ENCODE data around the gene FAH.

Gene FAH

GRCh38 chr15:80199869-80200268, 47.1 kb downstream of the FAH start:
- no peak for DNase-seq (ENCODE audit: low read depth)

GRCh38 chr15:80201256-80202015, 48.6 kb downstream of the FAH start:
- no peak for DNase-seq (ENCODE audit: low read depth)

GRCh38 chr15:80202016-80202315, 49.2 kb downstream of the FAH start:
- no peak for DNase-seq (ENCODE audit: low read depth)

- DNase-seq (ENCODE audit: low read depth) = no peak
Observed at GRCh38 chr15:80202641-80203360, 50.0 kb downstream of the FAH start.

GRCh38 chr15:80203361-80203885, 50.6 kb downstream of the FAH start:
- no peak for DNase-seq (ENCODE audit: low read depth)

- no peak for DNase-seq (ENCODE audit: low read depth)
Observed at GRCh38 chr15:80204231-80204630, 51.4 kb downstream of the FAH start.

- DNase-seq (ENCODE audit: low read depth) = no peak
Observed at GRCh38 chr15:80207887-80208286, 55.1 kb downstream of the FAH start.

GRCh38 chr15:80208758-80209734, 56.2 kb downstream of the FAH start:
- no peak for DNase-seq (ENCODE audit: low read depth)

GRCh38 chr15:80210611-80211573, 58.1 kb downstream of the FAH start:
- no peak for DNase-seq (ENCODE audit: low read depth)

- no peak for DNase-seq (ENCODE audit: low read depth)
Observed at GRCh38 chr15:80211976-80212375, 59.2 kb downstream of the FAH start.

- DNase-seq (ENCODE audit: low read depth) = no peak
Observed at GRCh38 chr15:80214910-80215309, 62.1 kb downstream of the FAH start.

GRCh38 chr15:80216141-80216540, 63.3 kb downstream of the FAH start:
- DNase-seq (ENCODE audit: low read depth) = no peak

GRCh38 chr15:80216911-80217310, 64.1 kb downstream of the FAH start:
- no peak for DNase-seq (ENCODE audit: low read depth)

- no peak for DNase-seq (ENCODE audit: low read depth)
Observed at GRCh38 chr15:80217327-80217900, 64.6 kb downstream of the FAH start.

GRCh38 chr15:80219955-80220354, 67.2 kb downstream of the FAH start:
- no peak for DNase-seq (ENCODE audit: low read depth)

GRCh38 chr15:80228959-80229610, 76.3 kb downstream of the FAH start:
- no peak for DNase-seq (ENCODE audit: low read depth)

GRCh38 chr15:80231371-80231770, 78.6 kb downstream of the FAH start:
- no peak for DNase-seq (ENCODE audit: low read depth)

GRCh38 chr15:80233581-80233980, 80.8 kb downstream of the FAH start:
- DNase-seq (ENCODE audit: low read depth) = no peak

GRCh38 chr15:80234883-80235282, 82.1 kb downstream of the FAH start:
- DNase-seq (ENCODE audit: low read depth) = no peak

Measured in CMK (cell line).